H9 (cell line): Measurements from ENCODE around the gene SERPINA3. TPM values are rescaled to one million over a fixed set of nuclear protein-coding genes. Genes with fewer than 3 reads are reported as not detected.

Experiments used
- DNase-seq: peaks from one replicate; pipeline ENCODE4 v3.0.0-alpha.2; 2017
- H2AFZ ChIP-seq: one replicate; pipeline ENCODE4 v1.6.1; 2013; ENCODE audit warnings: mild to moderate bottlenecking, low read length, control low read depth, moderate library complexity
- H2AK5ac ChIP-seq: 2 replicates; pipeline ENCODE4 v1.6.1; 2013; ENCODE audit warnings: low read length, control low read depth, mixed read lengths; ENCODE audit not compliant: insufficient read length
- H2BK120ac ChIP-seq: one replicate; pipeline ENCODE4 v1.6.1; 2013; ENCODE audit warnings: low read depth, mild to moderate bottlenecking, low read length, control low read depth, inconsistent platforms; ENCODE audit not compliant: poor library complexity, severe bottlenecking
- H2BK12ac ChIP-seq: 2 replicates; pipeline ENCODE4 v1.6.1; 2013; ENCODE audit warnings: low read length, control low read depth, mixed read lengths, low read depth; ENCODE audit not compliant: insufficient read length
- H2BK15ac ChIP-seq: 2 replicates; pipeline ENCODE4 v1.6.1; 2013; ENCODE audit warnings: low read depth, low read length, control low read depth
- H2BK20ac ChIP-seq: one replicate; pipeline ENCODE4 v1.6.1; 2013; ENCODE audit warnings: low read depth, mild to moderate bottlenecking, low read length, control low read depth, inconsistent platforms; ENCODE audit not compliant: poor library complexity, severe bottlenecking
- H2BK5ac ChIP-seq: 2 replicates; pipeline ENCODE4 v1.6.1; 2013; ENCODE audit warnings: low read length, control low read depth, mixed read lengths; ENCODE audit not compliant: insufficient read length
- H3K14ac ChIP-seq: 2 replicates; pipeline ENCODE4 v1.6.1; 2013; ENCODE audit warnings: low read length, control low read depth; ENCODE audit not compliant: insufficient read depth
- H3K18ac ChIP-seq: 2 replicates; pipeline ENCODE4 v1.6.1; 2013; ENCODE audit warnings: low read depth, mild to moderate bottlenecking, mixed read lengths, low read length, control low read depth; ENCODE audit not compliant: insufficient read length
- H3K23ac ChIP-seq: 2 replicates; pipeline ENCODE4 v1.6.1; 2013; ENCODE audit warnings: low read length, control low read depth, mixed read lengths, low read depth; ENCODE audit not compliant: insufficient read length
- H3K23me2 ChIP-seq: 2 replicates; pipeline ENCODE4 v1.6.1; 2013; ENCODE audit warnings: low read depth, mild to moderate bottlenecking, mixed read lengths, low read length, control low read depth; ENCODE audit not compliant: insufficient read length, poor library complexity, severe bottlenecking
- H3K27ac ChIP-seq: 2 replicates; pipeline ENCODE4 v1.5.1; 2013; ENCODE audit warnings: low read length, control low read depth, mixed read lengths, low read depth; ENCODE audit not compliant: insufficient read length
- H3K27me3 ChIP-seq: 2 replicates; pipeline ENCODE4 v1.6.1; 2013; ENCODE audit warnings: low read length, control low read depth, inconsistent platforms; ENCODE audit not compliant: insufficient read depth
- H3K4ac ChIP-seq: 2 replicates; pipeline ENCODE4 v1.6.1; 2013; ENCODE audit warnings: low read depth, mild to moderate bottlenecking, control low read depth, inconsistent platforms, low read length, moderate library complexity
- H3K4me1 ChIP-seq: 2 replicates; pipeline ENCODE4 v1.6.1; 2013; ENCODE audit warnings: low read length, control low read depth, inconsistent platforms; ENCODE audit not compliant: insufficient read depth
- H3K4me2 ChIP-seq: 2 replicates; pipeline ENCODE4 v1.6.1; 2013; ENCODE audit warnings: low read length, control low read depth, mixed read lengths; ENCODE audit not compliant: insufficient read length, insufficient read depth
- H3K56ac ChIP-seq: 2 replicates; pipeline ENCODE4 v1.6.1; 2013; ENCODE audit warnings: low read depth, mild to moderate bottlenecking, mixed read lengths, low read length, control low read depth; ENCODE audit not compliant: insufficient read length
- H3K79me1 ChIP-seq: 2 replicates; pipeline ENCODE4 v1.6.1; 2013; ENCODE audit warnings: low read depth, mild to moderate bottlenecking, moderate library complexity, low read length, control low read depth, inconsistent platforms; ENCODE audit not compliant: insufficient read depth, poor library complexity, severe bottlenecking
- H3K79me2 ChIP-seq: 2 replicates; pipeline ENCODE4 v1.6.1; 2013; ENCODE audit warnings: low read length, control low read depth, inconsistent platforms; ENCODE audit not compliant: insufficient read depth
- H3K9ac ChIP-seq: 2 replicates; pipeline ENCODE4 v1.6.1; 2013; ENCODE audit warnings: low read length, control low read depth, mixed read lengths; ENCODE audit not compliant: insufficient read length; ENCODE audit errors: extremely low read depth
- H3K9me3 ChIP-seq: one replicate; pipeline ENCODE4 v1.6.1; 2013; ENCODE audit warnings: low read depth, low read length, inconsistent platforms; ENCODE audit not compliant: control insufficient read depth
- H3T11ph ChIP-seq: one replicate; pipeline ENCODE4 v1.6.1; 2013; ENCODE audit warnings: mild to moderate bottlenecking, low read length, control low read depth, inconsistent platforms
- H4K20me1 ChIP-seq: one replicate; pipeline ENCODE4 v1.6.1; 2013; ENCODE audit not compliant: control insufficient read depth, insufficient read length, insufficient read depth
- H4K5ac ChIP-seq: 2 replicates; pipeline ENCODE4 v1.6.1; 2013; ENCODE audit warnings: low read depth, mild to moderate bottlenecking, mixed read lengths, low read length, control low read depth; ENCODE audit not compliant: insufficient read length
- H4K8ac ChIP-seq: replicated peaks from 2 replicates; pipeline ENCODE4 v1.6.1; 2013; ENCODE audit warnings: low read length, control low read depth, mixed read lengths, low read depth; ENCODE audit not compliant: insufficient read length
- H4K91ac ChIP-seq: 2 replicates; pipeline ENCODE4 v1.6.1; 2013; ENCODE audit warnings: low read depth, mild to moderate bottlenecking, moderate library complexity, mixed read lengths, low read length, control low read depth; ENCODE audit not compliant: insufficient read length
- H3K27ac Mint-ChIP-seq, 3 experiments: 2 replicates in 2 of 3; 3 replicates in 1 of 3; pipeline ENCODE4 v1.8.0; 2020 to 2021; ENCODE audit warnings: mixed read lengths in 3 of 3, mild to moderate bottlenecking in 1 of 3, moderate library complexity in 1 of 3
- H3K27me3 Mint-ChIP-seq: 2 replicates; pipeline ENCODE4 v1.8.0; 2021; ENCODE audit warnings: low read depth, mild to moderate bottlenecking, moderate library complexity, mixed read lengths
- H3K36me3 Mint-ChIP-seq, 3 experiments: 2 replicates in 2 of 3; 3 replicates in 1 of 3; pipeline ENCODE4 v1.8.0; 2020 to 2021; ENCODE audit warnings: low read depth in 3 of 3, mixed read lengths in 3 of 3; ENCODE audit not compliant: insufficient read depth in 1 of 3
- H3K4me1 Mint-ChIP-seq, 2 experiments: 2 replicates each; pipeline ENCODE4 v1.8.0; 2020; ENCODE audit warnings: mixed read lengths in 2 of 2
- H3K4me3 Mint-ChIP-seq, 2 experiments: 2 replicates in 1 of 2; 3 replicates in 1 of 2; pipeline ENCODE4 v1.8.0; 2020 to 2021; ENCODE audit warnings: mild to moderate bottlenecking in 2 of 2, mixed read lengths in 2 of 2, moderate library complexity in 1 of 2
- H3K9me3 Mint-ChIP-seq, 2 experiments: 2 replicates in 1 of 2; 3 replicates in 1 of 2; pipeline ENCODE4 v1.8.0; 2020; ENCODE audit warnings: mild to moderate bottlenecking in 2 of 2, mixed read lengths in 2 of 2, moderate library complexity in 1 of 2
- CTCF ChIP-seq: fragments of 200-600 bp; sonication (generic); conservative IDR thresholded peaks from 3 replicates; pipeline ENCODE4 v1.8.0; 2021; ENCODE audit warnings: antibody characterized with exemption, mild to moderate bottlenecking
- WGBS: extraction: QIAGEN DNeasy Blood & Tissue Kit; methylation state at CpG from one replicate; pipeline ENCODE4 v1.1.7; 2013; ENCODE audit warnings: missing lambda C conversion rate, low lambda C conversion rate, mixed read lengths; ENCODE audit not compliant: insufficient read length; ENCODE audit errors: extremely low coverage; 5-methylcytosine and 5-hydroxymethylcytosine counted together
- total RNA-seq: library from RNA; stranded (reverse); gene quantifications from 2 replicates; pipeline ENCODE4 v1.2.1, GENCODE V29; 2021

Gene SERPINA3
- total RNA-seq, 1 experiment from 2014 or later = not detected

GRCh38 chr14:94584591-94585280 lies 27.5 kb upstream of the SERPINA3 start:
- no peak overlapping the region for H4K5ac ChIP-seq
- H3K9me3 Mint-ChIP-seq = peaks cover 7 to 11% of the 10 kb centered on the region in 2 experiments
- no peak for TF ChIP-seq CTCF
- no peak overlapping the region for H3T11ph ChIP-seq
- H4K8ac ChIP-seq = no peak overlapping the region
- no peak overlapping the region for H2AFZ ChIP-seq
- H3K4me1 ChIP-seq = no peaks in the 10 kb centered on the region
- H3K36me3 Mint-ChIP-seq = peaks cover 0 to 13% (median 3%) of the 10 kb centered on the region in 3 experiments; a peak in 5 of 7 replicates
- no peak overlapping the region for H3K4ac ChIP-seq
- H2BK20ac ChIP-seq = no peak overlapping the region
- peaks cover 37% of the 10 kb centered on the region for H3K27me3 Mint-ChIP-seq
- no peak overlapping the region for H2BK5ac ChIP-seq
- no peak overlapping the region for H2AK5ac ChIP-seq
- DNase-seq = no peak
- H3K79me1 ChIP-seq = no peaks in the 10 kb centered on the region
- no peak overlapping the region for H2BK12ac ChIP-seq
- H3K4me2 ChIP-seq = no peak overlapping the region
- peaks cover 26 to 30% of the 10 kb centered on the region in 2 experiments for H3K4me1 Mint-ChIP-seq
- WGBS = no CpG with 5 or more reads among the region's 5 CpGs
- H3K56ac ChIP-seq = no peak overlapping the region
- H3K14ac ChIP-seq = no peak overlapping the region
- no peak overlapping the region for H2BK15ac ChIP-seq
- H3K4me3 Mint-ChIP-seq = no peak overlapping the region
- no peak overlapping the region for H3K23ac ChIP-seq
- H3K27ac ChIP-seq = no peak overlapping the region
- no peaks in the 10 kb centered on the region for H3K23me2 ChIP-seq
- H3K79me2 ChIP-seq = no peaks in the 10 kb centered on the region
- H4K20me1 ChIP-seq = no peaks in the 10 kb centered on the region
- H2BK120ac ChIP-seq = no peak overlapping the region
- H3K27ac Mint-ChIP-seq = peak overlapping the region in 1 of 3 experiments; percentile 34; a peak in 1 of 7 replicates
- H3K18ac ChIP-seq = no peak overlapping the region
- no peak overlapping the region for H4K91ac ChIP-seq
- H3K27me3 ChIP-seq = no peaks in the 10 kb centered on the region
- no peaks in the 10 kb centered on the region for H3K9me3 ChIP-seq
- no peak overlapping the region for H3K9ac ChIP-seq
